Measurements from ENCODE around the gene NANOGP8. TPM values are rescaled to one million over a fixed set of nuclear protein-coding genes. Genes with fewer than 3 reads are reported as not detected.

Gene NANOGP8
- total and polyA plus RNA-seq, 4 donors, result 0.17 TPM; not detected in 3

- peak; percentile 37 for DNase-seq (ENCODE audit: low spot score)
- Histone ChIP-seq H3K27me3 (ENCODE audit: control insufficient read depth in 4 of 4, insufficient read depth in 4 of 4, low read length in 3 of 4) (no peaks in the 10 kb centered on the region), H3K27ac (ENCODE audit: low read depth in 1 of 2, low read length in 2 of 2) (no peak overlapping the region), H3K36me3 (ENCODE audit: control insufficient read depth in 4 of 4, insufficient read depth in 3 of 4, low read depth in 1 of 4, low read length in 3 of 4) (no peaks in the 10 kb centered on the region), H3K9me3 (ENCODE audit: control insufficient read depth in 4 of 4, low read length in 3 of 4) (no peaks in the 10 kb centered on the region), H3K9ac (ENCODE audit: low read depth in 1 of 2, low read length in 2 of 2) (no peak overlapping the region), H3K4me1 (ENCODE audit: control insufficient read depth in 4 of 4, insufficient read depth in 4 of 4, low read length in 3 of 4) (peaks cover 0 to 36% (median 22%) of the 10 kb centered on the region in 4 donors), H3K4me3 (ENCODE audit: low read depth in 1 of 3, low read length in 3 of 3) (no peak overlapping the region)
- WGBS, result 34% methylated on average over 5 of the region's 5 CpGs
- peak; percentile 13 for TF ChIP-seq HNF4G (IDR thresholded peaks at IDR 0.05)
- no peak for TF ChIP-seq TAF1 (conservative IDR thresholded peaks at IDR 0.05)
- no peak for TF ChIP-seq JUND (IDR thresholded peaks at IDR 0.05)
- TF ChIP-seq SP1 (IDR thresholded peaks at IDR 0.05), result peak; percentile 73
- TF ChIP-seq, protein P1, sequence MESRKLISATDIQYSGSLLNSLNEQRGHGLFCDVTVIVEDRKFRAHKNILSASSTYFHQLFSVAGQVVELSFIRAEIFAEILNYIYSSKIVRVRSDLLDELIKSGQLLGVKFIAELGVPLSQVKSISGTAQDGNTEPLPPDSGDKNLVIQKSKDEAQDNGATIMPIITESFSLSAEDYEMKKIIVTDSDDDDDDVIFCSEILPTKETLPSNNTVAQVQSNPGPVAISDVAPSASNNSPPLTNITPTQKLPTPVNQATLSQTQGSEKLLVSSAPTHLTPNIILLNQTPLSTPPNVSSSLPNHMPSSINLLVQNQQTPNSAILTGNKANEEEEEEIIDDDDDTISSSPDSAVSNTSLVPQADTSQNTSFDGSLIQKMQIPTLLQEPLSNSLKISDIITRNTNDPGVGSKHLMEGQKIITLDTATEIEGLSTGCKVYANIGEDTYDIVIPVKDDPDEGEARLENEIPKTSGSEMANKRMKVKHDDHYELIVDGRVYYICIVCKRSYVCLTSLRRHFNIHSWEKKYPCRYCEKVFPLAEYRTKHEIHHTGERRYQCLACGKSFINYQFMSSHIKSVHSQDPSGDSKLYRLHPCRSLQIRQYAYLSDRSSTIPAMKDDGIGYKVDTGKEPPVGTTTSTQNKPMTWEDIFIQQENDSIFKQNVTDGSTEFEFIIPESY (IDR thresholded peaks at IDR 0.05), result no peak
- no peak for TF ChIP-seq FOXA2 (IDR thresholded peaks at IDR 0.05)
- no peak for TF ChIP-seq RAD21 (IDR thresholded peaks at IDR 0.05)
- TF ChIP-seq RXRA (IDR thresholded peaks at IDR 0.05), result peak; percentile 72 to 81
- no peak for TF ChIP-seq GABPA (IDR thresholded peaks at IDR 0.05 in 1 of 2, conservative IDR thresholded peaks at IDR 0.05 in 1 of 2)
- TF ChIP-seq CTCF (IDR thresholded peaks at IDR 0.05; ENCODE audit: low read depth, low read length, missing input control), result no peak
- peak; percentile 71 for TF ChIP-seq YY1 (IDR thresholded peaks at IDR 0.05)
- no peak for TF ChIP-seq MAX (IDR thresholded peaks at IDR 0.05)
- TF ChIP-seq EGR1 (IDR thresholded peaks at IDR 0.05; ENCODE audit: low read depth in 2 of 2), result no peak
- peak; percentile 52 for TF ChIP-seq NR2F2 (IDR thresholded peaks at IDR 0.05)
- no peak for TF ChIP-seq ATF3 (IDR thresholded peaks at IDR 0.05)
- TF ChIP-seq FOXA1 (IDR thresholded peaks at IDR 0.05), result no peak
- no peak for TF ChIP-seq REST (IDR thresholded peaks at IDR 0.05)
- TF ChIP-seq HNF4A (conservative IDR thresholded peaks at IDR 0.05), result peak; percentile 75
These were observed 30.1 kb upstream of the NANOGP8 start for GRCh38 chr15:35115155-35115725.
